ENCODE data around the gene VCPKMT. TPM values are rescaled to one million over a fixed set of nuclear protein-coding genes. Genes with fewer than 3 reads are reported as not detected.

Gene VCPKMT
- total and polyA plus RNA-seq, 9 of the 15 experiments (the other 6 are each of a cell fraction or from before 2014, with no cell fraction given) = 2.7 to 7.8 (median 6.3) TPM

- TF ChIP-seq ZBTB11 (CRISPR knock-in tag; IDR thresholded peaks at IDR 0.05) (no peak), SIN3B (IDR thresholded peaks at IDR 0.05; ENCODE audit: low read depth) (no peak), ZNF318 (IDR thresholded peaks at IDR 0.05; ENCODE audit: borderline replicate concordance in 1 of 2, low read depth in 1 of 2) (no peak), ZNF184 (CRISPR knock-in tag; IDR thresholded peaks at IDR 0.05) (no peak), SMARCE1 (IDR thresholded peaks at IDR 0.05) (0 out of 2 replicates have a peak, but pooled peaks have one; percentile 41), ARID3A (IDR thresholded peaks at IDR 0.05; ENCODE audit: borderline replicate concordance, low read depth, low read length) (no peak)
- TF ChIP-seq, protein P1, sequence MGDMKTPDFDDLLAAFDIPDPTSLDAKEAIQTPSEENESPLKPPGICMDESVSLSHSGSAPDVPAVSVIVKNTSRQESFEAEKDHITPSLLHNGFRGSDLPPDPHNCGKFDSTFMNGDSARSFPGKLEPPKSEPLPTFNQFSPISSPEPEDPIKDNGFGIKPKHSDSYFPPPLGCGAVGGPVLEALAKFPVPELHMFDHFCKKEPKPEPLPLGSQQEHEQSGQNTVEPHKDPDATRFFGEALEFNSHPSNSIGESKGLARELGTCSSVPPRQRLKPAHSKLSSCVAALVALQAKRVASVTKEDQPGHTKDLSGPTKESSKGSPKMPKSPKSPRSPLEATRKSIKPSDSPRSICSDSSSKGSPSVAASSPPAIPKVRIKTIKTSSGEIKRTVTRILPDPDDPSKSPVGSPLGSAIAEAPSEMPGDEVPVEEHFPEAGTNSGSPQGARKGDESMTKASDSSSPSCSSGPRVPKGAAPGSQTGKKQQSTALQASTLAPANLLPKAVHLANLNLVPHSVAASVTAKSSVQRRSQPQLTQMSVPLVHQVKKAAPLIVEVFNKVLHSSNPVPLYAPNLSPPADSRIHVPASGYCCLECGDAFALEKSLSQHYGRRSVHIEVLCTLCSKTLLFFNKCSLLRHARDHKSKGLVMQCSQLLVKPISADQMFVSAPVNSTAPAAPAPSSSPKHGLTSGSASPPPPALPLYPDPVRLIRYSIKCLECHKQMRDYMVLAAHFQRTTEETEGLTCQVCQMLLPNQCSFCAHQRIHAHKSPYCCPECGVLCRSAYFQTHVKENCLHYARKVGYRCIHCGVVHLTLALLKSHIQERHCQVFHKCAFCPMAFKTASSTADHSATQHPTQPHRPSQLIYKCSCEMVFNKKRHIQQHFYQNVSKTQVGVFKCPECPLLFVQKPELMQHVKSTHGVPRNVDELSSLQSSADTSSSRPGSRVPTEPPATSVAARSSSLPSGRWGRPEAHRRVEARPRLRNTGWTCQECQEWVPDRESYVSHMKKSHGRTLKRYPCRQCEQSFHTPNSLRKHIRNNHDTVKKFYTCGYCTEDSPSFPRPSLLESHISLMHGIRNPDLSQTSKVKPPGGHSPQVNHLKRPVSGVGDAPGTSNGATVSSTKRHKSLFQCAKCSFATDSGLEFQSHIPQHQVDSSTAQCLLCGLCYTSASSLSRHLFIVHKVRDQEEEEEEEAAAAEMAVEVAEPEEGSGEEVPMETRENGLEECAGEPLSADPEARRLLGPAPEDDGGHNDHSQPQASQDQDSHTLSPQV (IDR thresholded peaks at IDR 0.05) = peak; percentile 92
These were observed 55.3 kb downstream of the VCPKMT start (continued) for GRCh38 chr14:50060871-50061663.

Measured in K562 (cell line).